Sigmoid colon (tissue), 4 donors: ENCODE results near the gene MYBPC1.

Experiments used
- CTCF ChIP-seq, 4 experiments: fragments of 450-650 bp in 3 of 4; fragments of 200-600 bp in 1 of 4; IDR thresholded peaks; one replicate each; pipeline ENCODE4 v1.5.1; 2016 to 2019; ENCODE audit warnings: antibody characterized with exemption in 4 of 4, mild to moderate bottlenecking in 3 of 4, moderate library complexity in 2 of 4
- POLR2A ChIP-seq, 2 donors: fragments of 450-650 bp; IDR thresholded peaks; one replicate each; pipeline ENCODE4 v1.6.1; 2016; ENCODE audit warnings: antibody characterized with exemption in 2 of 2, mild to moderate bottlenecking in 2 of 2, moderate library complexity in 2 of 2
- POLR2AphosphoS5 ChIP-seq, 4 donors: sonication (generic); formaldehyde crosslinking; IDR thresholded peaks; one replicate each; pipeline ENCODE4 v1.6.1; 2017; ENCODE audit warnings: antibody characterized with exemption in 4 of 4

GRCh38 chr12:101653503-101653902 lies 58.7 kb downstream of the MYBPC1 start:
- no peak for TF ChIP-seq CTCF (IDR thresholded peaks at IDR 0.05)
- TF ChIP-seq POLR2A (IDR thresholded peaks at IDR 0.05) = no peak
- no peak for TF ChIP-seq POLR2AphosphoS5 (IDR thresholded peaks at IDR 0.05)
